HG02840 (cell line): ENCODE data around the gene ATP4A.

Source experiments
- ATAC-seq: cut with Tn5 transposase; IDR thresholded peaks from one replicate; pipeline ENCODE4 v1.9.1; 2021; ENCODE audit warnings: mild to moderate bottlenecking, moderate library complexity, moderate number of reproducible peaks; ENCODE audit not compliant: unreplicated experiment, low FRiP score

The ATP4A gene

GRCh38 chr19:35508129-35508528, 55.3 kb downstream of the ATP4A start:
- no peak for ATAC-seq

GRCh38 chr19:35507561-35507960, 55.9 kb downstream of the ATP4A start:
- ATAC-seq, result no peak

GRCh38 chr19:35506011-35506410, 57.4 kb downstream of the ATP4A start:
- no peak for ATAC-seq

- no peak for ATAC-seq
Observed at GRCh38 chr19:35502751-35503150, 60.7 kb downstream of the ATP4A start.

GRCh38 chr19:35501684-35502083, 61.8 kb downstream of the ATP4A start:
- no peak for ATAC-seq

GRCh38 chr19:35500611-35501010, 62.8 kb downstream of the ATP4A start:
- ATAC-seq, result no peak
